ENCODE measurements around the gene PDE6B.

- TF ChIP-seq CTCF (IDR thresholded peaks at IDR 0.05; ENCODE audit: low read depth, low read length): no peak
- no peak for TF ChIP-seq EZH2phosphoT487 (IDR thresholded peaks at IDR 0.05; ENCODE audit: low read depth)
These were observed 84.0 kb downstream of the PDE6B start for GRCh38 chr4:709348-709747.
